RWPE1 (cell line): ENCODE results near the gene ACOT11.
A peak's percentile ranks its signal among the peaks of the same experiment; 100 is the strongest.
"Not testable (repeated sequence)": the region's sequence is repeated elsewhere in the genome, so short reads cannot be mapped to it uniquely, and the experiment has no call there.

Source experiments
- CTCF ChIA-PET: fragments of 350-600 bp; sonication (Branson Sonifier 250); formaldehyde crosslinking; extraction: SDS; loops from one replicate; lab custom pipeline; 2021; lab: Yijun Ruan, JAX
- POLR2A ChIA-PET: fragments of 400-600 bp; formaldehyde crosslinking; extraction: SDS; loops from one replicate; lab custom pipeline; 2020; ENCODE audit warnings: antibody characterized with exemption; ENCODE audit not compliant: low non-redundant PET; lab: Yijun Ruan, JAX
- DNase-seq: peaks from one replicate; pipeline ENCODE4 v3.0.0; 2012; ENCODE audit warnings: low spot score
- H3K27ac ChIP-seq: fragments of 450-650 bp; 2 replicates; pipeline ENCODE4 v1.5.1; 2017
- CTCF ChIP-seq: fragments of 450-650 bp; conservative IDR thresholded peaks from 2 replicates; pipeline ENCODE4 v1.5.1; 2017; ENCODE audit warnings: low read depth, mild to moderate bottlenecking

Gene ACOT11

DNA sequence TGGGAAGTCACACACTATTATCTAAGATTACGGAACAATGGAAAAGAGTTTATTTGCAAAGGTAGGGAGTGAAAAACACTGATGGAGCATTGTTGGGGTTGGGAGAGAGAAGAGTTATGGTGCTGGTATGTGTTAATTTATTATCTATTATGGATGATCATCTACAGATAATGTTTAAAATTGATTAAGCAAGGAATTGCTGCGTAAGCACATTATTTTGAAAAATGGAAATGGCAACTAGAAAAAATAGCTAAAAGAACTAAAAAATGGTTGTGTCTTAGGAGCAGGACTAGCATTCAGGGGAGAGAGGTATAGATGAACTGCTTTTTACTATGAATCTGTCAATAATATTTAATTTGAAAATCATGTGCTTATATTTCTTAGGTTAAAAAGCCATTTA is 16.0 kb upstream of the ACOT11 start:
- no peak for TF ChIP-seq CTCF
- POLR2A ChIA-PET, result no interaction called here
- DNase-seq, result no peak
- CTCF ChIA-PET, result no interaction called here
- H3K27ac ChIP-seq, result no peak overlapping the region

GRCh38 chr1:54536656-54537055 is 11.4 kb upstream of the ACOT11 start:
- DNase-seq, H3K27ac ChIP-seq, POLR2A ChIA-PET, CTCF ChIA-PET: not testable (repeated sequence)

DNA sequence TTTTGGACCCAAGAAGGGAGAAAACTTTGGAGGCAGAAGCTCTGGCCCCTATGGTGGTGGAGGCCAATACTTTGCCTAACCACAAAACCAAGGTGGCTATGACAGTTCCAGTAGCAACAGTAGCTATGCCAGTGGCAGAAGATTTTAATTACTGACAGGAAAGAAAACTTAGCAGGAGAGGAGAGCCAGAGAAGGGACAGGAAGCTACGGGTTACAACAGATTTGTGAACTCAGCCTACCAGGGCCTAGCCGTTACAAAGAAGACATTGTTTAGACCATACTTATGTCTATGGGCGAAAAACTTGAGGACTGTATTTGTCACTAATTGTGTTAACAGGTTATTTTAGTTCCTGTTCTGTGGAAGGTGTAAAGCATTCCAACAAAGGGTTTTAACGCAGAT is 10.4 kb upstream of the ACOT11 start:
- ChIA-PET POLR2A (interaction anchor here (1.1 kb wide), 1 partner anchor 72 kb away, joined by 3 read pairs; no protein-coding TSS in a partner anchor), CTCF (no interaction called here)
- DNase-seq, result no peak
- TF ChIP-seq CTCF, result no peak
- H3K27ac ChIP-seq, result no peak overlapping the region

GRCh38 chr1:54538538-54538937 is 9.5 kb upstream of the ACOT11 start:
- no peak for TF ChIP-seq CTCF
- ChIA-PET CTCF (interaction anchor here (0.7 kb wide), 1 partner anchor 32 kb away, joined by 6 read pairs; no protein-coding TSS in a partner anchor), POLR2A (no interaction called here)
- no peak overlapping the region for H3K27ac ChIP-seq
- DNase-seq, result no peak

DNA sequence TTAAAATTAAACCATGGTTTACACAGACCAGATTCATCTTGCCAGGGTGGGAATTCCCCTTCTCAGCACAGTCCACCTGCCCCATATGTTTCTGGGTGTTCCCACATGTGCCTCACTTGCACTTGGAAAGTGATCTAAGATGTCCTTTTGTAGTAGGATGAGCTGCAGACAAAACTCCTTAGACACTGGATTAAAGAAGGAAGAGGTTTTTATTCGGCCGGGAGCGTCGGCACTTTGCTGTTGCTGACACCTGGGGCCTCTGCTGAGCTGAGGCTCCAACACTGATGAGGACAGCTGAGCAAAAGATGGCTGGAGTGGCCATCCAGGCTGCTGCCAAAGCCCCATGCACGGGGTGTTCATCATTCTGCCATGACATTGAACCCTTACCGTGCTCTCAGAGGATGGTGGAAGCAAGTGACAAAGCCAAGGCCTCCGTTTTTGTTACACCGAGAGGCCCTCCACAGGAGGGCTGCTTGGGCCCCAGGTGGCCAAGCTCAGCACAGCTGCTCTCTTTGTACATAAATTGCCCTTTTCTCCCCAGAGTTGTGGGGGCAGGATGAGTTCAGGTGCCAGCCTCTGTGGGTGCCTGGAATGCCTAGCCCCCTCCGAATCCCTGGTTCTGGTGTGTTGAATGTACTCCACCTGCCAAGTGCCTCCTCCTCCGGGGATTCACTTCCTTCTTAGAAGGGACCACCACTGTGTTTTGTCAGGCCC is 7.3 kb upstream of the ACOT11 start:
- POLR2A ChIA-PET, result interaction anchor here (0.5 kb wide), 1 partner anchor 36 kb away, joined by 4 read pairs; no protein-coding TSS in a partner anchor
- no peak for DNase-seq
- CTCF ChIA-PET, result interaction anchor here (0.6 kb wide), 1 partner anchor 217 kb away, joined by 5 read pairs; no protein-coding TSS in a partner anchor
- TF ChIP-seq CTCF, result no peak
- H3K27ac ChIP-seq, result peak overlapping the region; percentile 97

- peak overlapping the region; percentile 97 for H3K27ac ChIP-seq
- POLR2A ChIA-PET, result interaction anchor here (0.8 kb wide), 1 partner anchor 10 kb away, joined by 4 read pairs; no protein-coding TSS in a partner anchor
- CTCF ChIA-PET, result interaction anchor here (0.6 to 1.1 kb wide), 3 partner anchors 30 to 47 kb away, joined by 4 to 6 read pairs (median 6); no protein-coding TSS in a partner anchor
- peak; percentile 31; the same call in 1 of the 2 replicates for TF ChIP-seq CTCF
- peak; percentile 95 for DNase-seq
These were observed 5.7 kb upstream of the ACOT11 start for GRCh38 chr1:54542120-54542961.
